HUES6 (cell line): ENCODE measurements around the gene PLEKHA3.
A peak's percentile ranks its signal among the peaks of the same experiment; 100 is the strongest.
"Not testable (repeated sequence)": the region's sequence is repeated elsewhere in the genome, so short reads cannot be mapped to it uniquely, and the experiment has no call there.

ENCODE experiments used
- H3K27ac ChIP-seq: 2 replicates; pipeline ENCODE4 v1.7.0; 2013; ENCODE audit warnings: low read depth, mild to moderate bottlenecking, low read length, inconsistent platforms
- H3K27me3 ChIP-seq: 2 replicates; pipeline ENCODE4 v1.6.1; 2013; ENCODE audit warnings: low read length; ENCODE audit not compliant: control insufficient read depth, insufficient read depth
- H3K36me3 ChIP-seq: 2 replicates; pipeline ENCODE4 v1.6.1; 2013; ENCODE audit warnings: low read length; ENCODE audit not compliant: control insufficient read depth, insufficient read depth
- H3K4me1 ChIP-seq: 2 replicates; pipeline ENCODE4 v1.6.1; 2013; ENCODE audit warnings: low read length; ENCODE audit not compliant: control insufficient read depth, insufficient read depth
- H3K4me3 ChIP-seq: 2 replicates; pipeline ENCODE4 v1.5.1; 2013; ENCODE audit warnings: low read depth, low read length
- H3K9ac ChIP-seq: one replicate; pipeline ENCODE4 v1.6.1; 2013; ENCODE audit warnings: mild to moderate bottlenecking, low read length
- H3K9me3 ChIP-seq: 2 replicates; pipeline ENCODE4 v1.6.1; 2013; ENCODE audit warnings: low read depth, low read length; ENCODE audit not compliant: control insufficient read depth, insufficient read depth

Gene PLEKHA3

DNA sequence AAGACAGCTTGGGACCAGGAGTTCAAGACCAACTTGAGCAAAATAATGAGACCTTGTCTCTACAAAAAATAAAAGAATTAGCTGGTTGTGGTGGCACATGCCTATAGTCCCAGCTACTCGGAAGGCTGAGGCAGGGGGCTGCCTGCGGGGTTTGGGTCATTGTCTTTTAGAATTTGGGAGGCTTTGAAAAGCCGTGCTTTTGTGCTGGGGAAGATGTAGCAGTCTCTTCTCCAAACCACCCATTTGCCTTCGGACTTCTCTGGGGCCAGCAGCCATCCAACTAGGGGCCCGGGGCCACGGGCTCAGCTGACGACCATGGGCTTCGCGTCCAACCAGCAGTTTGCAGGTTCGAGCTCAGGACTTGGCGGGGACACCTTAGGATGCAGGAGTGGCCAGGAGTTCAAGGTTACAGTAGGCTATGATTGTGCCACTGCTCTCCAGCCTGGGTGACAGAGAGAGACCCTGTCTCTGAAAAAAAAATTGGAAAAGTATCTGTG is 22.8 kb upstream of the PLEKHA3 start:
- Histone ChIP-seq H3K4me3 (no peak overlapping the region), H3K36me3 (no peaks in the 10 kb centered on the region), H3K4me1 (no peaks in the 10 kb centered on the region), H3K9ac (no peak overlapping the region), H3K9me3 (no peaks in the 10 kb centered on the region), H3K27me3 (no peaks in the 10 kb centered on the region), H3K27ac (no peak overlapping the region)

- H3K9ac ChIP-seq = no peak overlapping the region
- H3K4me3 ChIP-seq = no peak overlapping the region
- peaks cover 2% of the 10 kb centered on the region; the same call in 1 of the 2 replicates for H3K36me3 ChIP-seq
- no peaks in the 10 kb centered on the region for H3K27me3 ChIP-seq
- no peaks in the 10 kb centered on the region for H3K4me1 ChIP-seq
- H3K9me3 ChIP-seq = no peaks in the 10 kb centered on the region
- no peak overlapping the region for H3K27ac ChIP-seq
These were observed 10.9 kb upstream of the PLEKHA3 start for GRCh38 chr2:178469219-178469849.

- not testable (repeated sequence) for H3K9me3 ChIP-seq, H3K27me3 ChIP-seq, H3K4me1 ChIP-seq, H3K9ac ChIP-seq, H3K27ac ChIP-seq, H3K36me3 ChIP-seq, H3K4me3 ChIP-seq
These were observed 8.9 kb upstream of the PLEKHA3 start for GRCh38 chr2:178471313-178471712.

GRCh38 chr2:178473373-178473772 is 6.9 kb upstream of the PLEKHA3 start:
- Histone ChIP-seq H3K36me3 (no peaks in the 10 kb centered on the region), H3K27ac (no peak overlapping the region), H3K27me3 (no peaks in the 10 kb centered on the region), H3K9ac (no peak overlapping the region), H3K4me3 (no peak overlapping the region), H3K4me1 (0 out of 2 replicates have a peak, but pooled peaks cover 2% of the 10 kb centered on the region), H3K9me3 (no peaks in the 10 kb centered on the region)

- H3K36me3 ChIP-seq = no peaks in the 10 kb centered on the region
These were observed 6.3 kb upstream of the PLEKHA3 start for GRCh38 chr2:178473931-178474330.

GRCh38 chr2:178474560-178474959 is 5.7 kb upstream of the PLEKHA3 start:
- no peak overlapping the region for H3K4me3 ChIP-seq
- no peaks in the 10 kb centered on the region for H3K36me3 ChIP-seq
- H3K9me3 ChIP-seq = no peaks in the 10 kb centered on the region
- H3K27ac ChIP-seq = no peak overlapping the region
- H3K9ac ChIP-seq = no peak overlapping the region
- no peaks in the 10 kb centered on the region; the same call in 1 of the 2 replicates for H3K27me3 ChIP-seq
- 0 out of 2 replicates have a peak, but pooled peaks cover 2% of the 10 kb centered on the region for H3K4me1 ChIP-seq

More at GRCh38 chr2:178473931-178474330, 6.3 kb upstream of the PLEKHA3 start:
- Histone ChIP-seq H3K9ac (no peak overlapping the region), H3K27ac (no peak overlapping the region), H3K27me3 (no peaks in the 10 kb centered on the region), H3K4me3 (no peak overlapping the region), H3K9me3 (no peaks in the 10 kb centered on the region), H3K4me1 (0 out of 2 replicates have a peak, but pooled peaks cover 2% of the 10 kb centered on the region)

DNA sequence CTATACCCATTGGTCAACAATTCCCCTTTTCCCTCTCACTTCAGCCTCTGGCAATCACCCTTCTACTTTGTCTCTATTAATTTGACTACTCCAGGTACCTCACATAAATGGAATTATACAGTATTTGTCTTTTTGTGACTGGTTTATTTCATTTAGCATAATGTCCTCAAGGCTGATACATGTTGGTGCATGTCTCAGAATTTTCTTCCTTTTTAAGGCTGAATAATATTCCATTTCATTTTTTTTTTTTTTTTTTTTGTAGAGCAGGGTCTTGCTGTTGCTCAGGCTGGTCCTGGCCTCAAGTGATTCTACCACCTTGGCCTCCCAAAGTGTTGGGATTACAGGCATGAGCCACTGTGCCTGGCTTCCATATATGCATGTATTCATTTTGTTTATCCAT is 3.8 kb upstream of the PLEKHA3 start:
- H3K4me3 ChIP-seq = no peak overlapping the region
- H3K4me1 ChIP-seq = 0 out of 2 replicates have a peak, but pooled peaks cover 5% of the 10 kb centered on the region
- H3K27ac ChIP-seq = no peak overlapping the region
- H3K27me3 ChIP-seq = no peaks in the 10 kb centered on the region; the same call in 1 of the 2 replicates
- no peak overlapping the region for H3K9ac ChIP-seq
- no peaks in the 10 kb centered on the region for H3K36me3 ChIP-seq
- H3K9me3 ChIP-seq = no peaks in the 10 kb centered on the region

DNA sequence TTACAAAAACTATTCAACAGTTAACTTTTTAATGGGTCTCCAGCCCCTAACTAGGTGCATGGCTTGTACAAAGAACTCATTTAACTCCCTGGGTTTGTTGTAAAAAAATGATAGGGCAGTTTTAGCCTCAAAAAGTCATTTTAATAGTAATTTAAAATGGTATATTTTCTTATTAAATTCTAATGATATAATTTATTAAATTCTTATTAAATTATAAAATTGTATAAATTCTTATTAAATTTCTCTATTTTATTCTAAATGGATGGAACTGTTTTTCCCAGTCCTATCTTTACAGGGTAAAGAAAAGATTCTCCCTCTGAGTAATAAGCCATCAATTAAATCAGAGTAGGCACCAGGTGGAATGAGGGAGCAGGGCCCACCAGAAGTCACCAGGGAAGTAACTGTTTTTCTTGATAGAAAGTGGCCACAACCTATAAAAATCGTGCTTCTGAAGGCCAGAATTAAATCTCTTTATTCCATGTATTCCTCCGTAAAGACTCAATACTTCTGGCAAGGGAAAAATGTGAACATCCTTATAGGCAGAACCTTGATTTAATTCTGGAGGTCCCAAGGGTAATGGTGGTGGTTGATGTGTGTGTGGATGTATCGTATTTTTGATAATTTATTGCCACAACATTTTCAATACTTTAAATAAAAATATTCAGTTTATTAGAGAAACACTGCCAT is 2.7 kb upstream of the PLEKHA3 start:
- H3K27me3 ChIP-seq = no peaks in the 10 kb centered on the region; the same call in 1 of the 2 replicates
- H3K9ac ChIP-seq = no peak overlapping the region
- peaks cover 12% of the 10 kb centered on the region for H3K4me1 ChIP-seq
- no peak overlapping the region for H3K27ac ChIP-seq
- peak overlapping the region; percentile 72 for H3K4me3 ChIP-seq
- H3K36me3 ChIP-seq = no peaks in the 10 kb centered on the region
- no peaks in the 10 kb centered on the region for H3K9me3 ChIP-seq

GRCh38 chr2:178478130-178478438 is 2.2 kb upstream of the PLEKHA3 start:
- Histone ChIP-seq H3K36me3 (no peaks in the 10 kb centered on the region), H3K9me3 (no peaks in the 10 kb centered on the region), H3K4me3 (peak overlapping the region; percentile 72), H3K27me3 (no peaks in the 10 kb centered on the region; the same call in 1 of the 2 replicates), H3K9ac (peak overlapping the region; percentile 72), H3K4me1 (peaks cover 15% of the 10 kb centered on the region), H3K27ac (no peak overlapping the region; the same call in 1 of the 2 replicates)

GRCh38 chr2:178478439-178479274 is 1.6 kb upstream of the PLEKHA3 start, which contains the start of gene FKBP7:
Gene FKBP7 (minus strand): TSS chr2:178478600. CDS start chr2:178478499, 101 bp downstream.
- Histone ChIP-seq H3K27ac (no peak within 1 kb of the TSS; the same call in 1 of the 2 replicates), H3K27me3 (no peaks in the 10 kb centered on the region; the same call in 1 of the 2 replicates), H3K9ac (peak within 1 kb of the TSS; percentile 73), H3K9me3 (no peaks in the 10 kb centered on the region), H3K4me1 (peaks cover 15% of the 10 kb centered on the region), H3K4me3 (peak within 1 kb of the TSS; percentile 72), H3K36me3 (no peaks in the 10 kb centered on the region)
